Measurements from ENCODE around the gene TUBG2. TPM values are rescaled to one million over a fixed set of nuclear protein-coding genes. Genes with fewer than 3 reads are reported as not detected.

Gene TUBG2
- total RNA-seq, 1 experiment from 2014 or later, result 35.4 TPM

DNA sequence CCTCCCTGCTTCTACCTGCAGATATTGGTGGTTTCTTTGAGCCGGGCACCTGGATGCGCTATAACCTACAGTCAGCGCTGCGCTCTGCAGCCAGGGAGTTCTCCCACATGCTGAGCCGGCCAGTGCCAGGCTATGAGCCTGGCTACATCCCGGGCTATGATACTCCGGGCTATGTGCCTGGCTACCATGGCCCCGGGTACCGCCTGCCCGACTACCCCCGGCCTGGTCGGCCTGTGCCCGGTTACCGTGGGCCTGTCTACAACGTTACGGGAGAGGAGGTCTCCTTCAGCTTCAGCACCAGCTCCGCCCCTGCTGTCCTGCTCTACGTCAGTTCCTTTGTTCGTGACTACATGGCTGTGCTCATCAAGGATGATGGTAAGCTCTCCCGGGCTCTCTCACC is 36.4 kb downstream of the TUBG2 start:
- no peak for DNase-seq (ENCODE audit: low read depth)

DNA sequence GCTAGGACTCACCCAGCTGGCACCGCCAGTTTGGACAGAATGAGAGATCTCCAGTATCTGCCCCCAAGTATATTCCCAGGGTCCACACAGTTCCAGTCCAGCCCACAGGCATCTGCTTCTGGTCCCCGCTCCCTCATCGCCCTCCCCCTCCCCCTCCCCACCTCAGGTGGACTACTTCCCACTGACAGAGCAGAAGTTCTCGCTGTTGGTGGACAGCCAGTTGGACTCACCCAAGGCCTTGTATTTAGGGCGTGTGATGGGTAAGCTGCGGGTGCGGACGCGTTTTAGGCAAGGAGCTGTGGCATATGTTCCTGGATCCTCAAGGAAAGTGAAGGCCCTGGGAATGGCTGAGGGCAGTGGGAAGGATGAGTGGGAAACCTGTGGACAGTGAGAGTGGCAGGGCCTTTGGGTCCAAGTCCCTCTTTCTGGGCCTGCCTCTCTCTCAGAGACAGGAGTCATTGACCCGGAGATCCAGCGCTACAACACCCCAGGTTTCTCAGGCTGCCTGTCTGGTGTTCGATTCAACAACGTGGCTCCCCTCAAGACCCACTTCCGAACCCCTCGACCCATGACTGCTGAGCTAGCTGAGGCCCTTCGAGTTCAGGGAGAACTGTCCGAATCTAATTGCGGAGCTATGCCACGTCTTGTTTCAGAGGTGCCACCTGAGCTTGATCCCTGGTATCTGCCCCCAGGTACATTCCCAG is 38.2 kb downstream of the TUBG2 start:
- DNase-seq (ENCODE audit: low read depth), result no peak

DNA sequence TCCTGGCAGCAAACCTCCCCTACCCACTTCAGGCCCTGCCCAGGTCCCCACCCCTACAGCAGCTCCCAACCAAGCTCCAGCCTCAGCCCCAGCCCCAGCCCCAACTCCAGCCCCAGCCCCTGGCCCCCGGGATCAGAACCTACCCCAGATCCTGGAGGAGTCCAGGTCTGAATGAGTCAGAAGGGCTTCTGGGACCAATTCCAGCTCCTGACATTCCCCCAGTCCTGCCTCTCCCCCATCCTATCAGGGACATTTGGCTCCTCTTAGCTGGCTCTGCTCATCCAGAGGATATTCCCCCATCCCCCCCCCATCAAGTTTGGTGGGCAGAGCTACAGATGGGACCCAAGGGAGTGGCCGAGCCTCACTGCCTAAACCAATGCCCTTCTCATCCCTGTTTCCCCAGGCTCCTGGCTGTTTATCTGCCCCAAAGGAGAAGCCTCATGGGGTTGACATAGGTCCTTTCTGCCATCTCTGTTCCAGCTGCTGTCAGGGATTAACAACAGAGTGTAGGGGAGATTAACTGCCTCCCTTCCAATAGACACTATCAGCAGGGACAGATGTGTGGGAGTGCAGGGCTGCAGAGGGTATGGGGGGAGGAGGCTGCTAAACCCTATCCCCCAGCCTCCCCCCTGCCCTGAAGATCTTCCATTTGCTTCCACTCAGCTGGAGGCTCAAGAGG is 39.8 kb downstream of the TUBG2 start:
- peak; percentile 71 for DNase-seq (ENCODE audit: low read depth)

DNA sequence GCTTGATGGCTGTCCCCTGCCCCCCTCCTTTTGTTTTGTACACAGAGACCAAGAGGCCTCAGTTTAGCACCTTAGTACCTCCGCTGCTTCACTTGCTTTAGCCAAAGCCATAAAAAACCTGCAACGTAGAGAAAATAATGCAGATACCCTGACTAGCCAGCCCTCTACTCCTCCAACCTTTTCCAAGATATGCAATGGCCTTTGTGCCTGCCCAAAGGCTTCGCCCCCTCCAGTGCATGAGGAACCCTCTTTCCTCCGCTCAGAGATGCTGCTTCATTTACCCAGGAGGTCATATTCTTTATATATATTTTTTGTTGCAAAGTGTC is 40.3 kb downstream of the TUBG2 start:
- no peak for DNase-seq (ENCODE audit: low read depth)

DNA sequence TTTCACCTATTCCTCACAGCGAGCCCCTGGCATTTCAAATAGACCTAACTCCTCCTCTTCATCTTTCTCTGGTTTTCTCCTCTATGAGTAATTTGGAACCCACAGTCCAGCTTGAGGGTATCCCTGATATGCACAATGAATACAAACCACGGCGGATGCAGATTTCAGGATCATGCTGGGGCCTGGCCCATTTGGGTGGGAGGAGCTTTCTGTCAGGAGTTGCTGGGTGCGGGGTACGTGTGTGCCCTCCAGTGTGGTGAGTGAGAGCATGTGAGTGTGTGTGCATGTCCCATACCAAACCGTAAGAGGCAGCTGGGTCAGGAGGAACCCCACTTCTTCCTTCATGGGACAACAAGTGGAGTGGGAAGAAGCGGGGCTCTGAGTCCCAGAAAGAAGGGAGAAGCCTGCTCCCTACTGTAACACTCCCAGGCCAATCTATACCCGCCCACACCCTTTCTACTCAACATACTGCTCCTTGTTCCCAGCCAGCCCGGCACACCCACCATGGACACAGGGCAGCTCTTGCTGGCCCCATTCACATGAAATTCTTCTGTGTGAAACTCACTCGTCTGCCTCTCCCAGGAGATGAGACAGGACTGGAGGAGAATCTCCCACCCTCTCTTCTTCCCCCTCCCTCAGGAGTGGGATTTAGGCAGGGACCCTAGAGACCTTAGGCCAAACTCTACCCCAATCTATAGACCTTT is 41.7 kb downstream of the TUBG2 start:
- DNase-seq (ENCODE audit: low read depth), result no peak

DNA sequence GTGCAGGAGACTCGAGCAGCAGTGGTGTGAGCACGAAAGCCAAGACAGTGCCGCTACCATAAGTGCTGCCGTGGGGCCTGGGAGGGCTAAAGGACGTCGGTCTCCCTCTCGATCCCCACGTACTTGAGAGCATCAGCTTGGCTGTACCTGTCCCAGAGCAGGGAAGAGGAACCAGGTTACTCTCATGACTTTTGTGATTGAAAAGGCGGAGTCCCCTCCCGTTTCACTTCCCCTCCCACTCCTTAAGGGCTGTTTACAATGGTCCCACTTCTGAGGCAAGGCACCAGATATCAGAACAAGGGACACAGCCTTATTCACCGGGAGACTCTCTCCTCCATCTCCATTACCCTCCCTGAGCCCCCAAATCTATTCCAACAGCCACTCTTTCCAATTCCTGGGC is 43.4 kb downstream of the TUBG2 start:
- no peak for DNase-seq (ENCODE audit: low read depth)

DNA sequence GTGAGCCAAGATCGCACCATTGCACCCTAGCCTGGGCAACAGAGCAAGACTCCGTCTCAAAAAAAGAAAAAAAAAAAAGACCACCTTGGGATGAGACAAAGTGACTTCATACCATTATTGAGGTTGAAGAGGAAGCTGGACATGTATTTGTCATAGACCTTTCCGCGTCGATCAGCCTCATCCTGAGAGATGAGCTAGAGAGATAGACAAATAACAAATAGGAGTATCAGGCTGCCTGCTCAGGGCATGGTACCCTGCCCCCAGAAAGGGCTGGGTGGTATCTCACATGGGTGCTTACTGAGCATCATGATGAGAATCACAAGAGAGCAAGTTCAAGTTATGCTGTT is 45.4 kb downstream of the TUBG2 start:
- no peak for DNase-seq (ENCODE audit: low read depth)

DNA sequence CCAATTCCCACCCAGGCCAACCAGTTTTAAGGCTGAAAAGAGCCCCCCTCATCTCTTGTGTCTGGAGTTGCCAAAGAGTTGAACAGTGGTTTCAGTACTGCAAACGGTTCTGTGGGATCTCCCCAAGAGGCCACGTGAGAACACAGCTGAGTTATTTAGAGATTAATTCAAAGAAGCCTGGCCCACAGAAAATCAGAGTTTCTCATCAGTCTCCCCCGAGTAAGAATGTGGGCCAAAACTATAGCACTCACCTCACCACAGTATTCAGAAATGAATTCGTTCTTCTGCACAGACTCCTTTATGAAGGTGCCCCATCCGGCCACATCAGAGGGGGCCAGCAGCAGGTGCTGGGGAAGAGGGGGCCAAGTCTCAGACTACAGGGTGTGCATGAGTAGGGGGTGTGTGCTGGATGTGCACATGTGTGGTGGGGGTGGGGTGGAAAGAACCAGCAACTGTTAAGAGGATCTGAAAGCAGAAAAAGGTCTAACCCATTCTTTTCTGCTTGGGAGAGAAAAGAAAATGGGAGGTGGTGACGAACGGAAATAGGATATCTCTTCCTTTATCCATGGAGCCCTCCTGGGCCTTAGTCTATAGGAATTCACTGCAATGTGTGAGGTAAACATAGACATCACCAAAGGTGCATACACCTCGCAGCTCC is 45.9 kb downstream of the TUBG2 start:
- DNase-seq (ENCODE audit: low read depth), result no peak

DNA sequence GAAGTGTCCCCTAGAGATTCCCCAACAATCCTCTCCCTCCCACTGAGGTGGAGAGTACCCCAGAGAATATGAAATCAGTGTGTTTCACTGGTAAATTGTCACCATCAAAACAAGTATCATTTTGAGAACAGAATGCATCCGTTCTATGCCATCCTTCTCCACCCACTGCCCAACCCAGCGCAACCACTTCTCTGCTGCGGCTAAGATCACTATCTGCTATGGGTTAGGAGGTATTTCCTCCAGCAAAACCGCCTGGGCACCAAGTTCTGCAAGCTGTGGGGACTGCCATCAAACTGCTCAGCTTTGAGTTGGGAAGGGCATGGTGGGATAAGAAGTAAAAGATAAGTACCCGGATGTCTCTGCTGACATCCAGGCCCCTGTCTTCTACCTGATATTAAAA is 47.6 kb downstream of the TUBG2 start:
- no peak for DNase-seq (ENCODE audit: low read depth)

DNA sequence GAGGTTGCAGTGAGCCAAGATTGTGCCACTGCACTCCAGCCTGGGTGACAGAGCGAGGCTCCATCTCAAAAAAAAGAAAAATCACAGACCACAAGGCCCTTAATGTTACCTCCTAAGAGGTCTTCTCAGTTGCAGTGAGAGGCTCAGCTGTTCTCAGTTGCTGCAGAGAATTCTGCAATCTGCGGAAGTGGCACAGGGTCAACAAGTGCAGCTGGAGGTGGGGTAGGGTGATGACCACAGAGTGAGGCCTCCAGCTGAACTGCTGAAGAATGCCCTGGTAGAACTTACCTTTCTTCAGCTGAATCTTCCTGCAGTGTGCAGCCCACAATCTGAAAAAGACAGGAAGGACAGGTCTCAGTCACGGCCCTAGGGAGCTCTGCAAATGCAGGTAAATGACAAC is 49.5 kb downstream of the TUBG2 start:
- no peak for DNase-seq (ENCODE audit: low read depth)

DNA sequence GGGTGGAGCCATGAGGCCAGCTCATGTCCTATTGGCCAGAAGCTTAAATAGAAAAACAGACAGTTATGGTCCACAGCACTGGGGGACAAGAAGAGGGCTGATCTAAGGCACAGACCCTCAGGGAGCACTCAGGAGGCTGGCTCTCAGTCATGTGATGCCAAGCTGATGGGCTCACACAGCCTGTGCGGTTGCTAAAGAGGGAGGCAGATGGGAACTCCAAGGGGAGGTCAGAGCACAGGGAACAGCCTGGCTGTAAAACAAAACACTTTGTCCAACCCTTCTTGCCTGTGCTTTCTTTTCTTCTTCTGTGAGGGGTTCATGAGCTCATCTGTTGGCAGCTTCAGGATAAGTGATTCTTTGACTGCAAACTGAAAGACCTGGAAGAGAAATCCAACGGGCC is 50.5 kb downstream of the TUBG2 start:
- no peak for DNase-seq (ENCODE audit: low read depth)

Other genes with a start within 250 kb of the TUBG2 start
- gene CAVIN1, start 236.0 kb upstream of the TUBG2 start, total RNA-seq (2014; rRNA removed), result 308 and 325 TPM in 2 replicates
- gene ATP6V0A1, start 200.4 kb upstream of the TUBG2 start, total RNA-seq (2014; rRNA removed), result 38.2 and 43.8 TPM in 2 replicates
- 94.8 and 97.0 TPM in 2 replicates for gene NAGLU, start 123.0 kb upstream of the TUBG2 start, total RNA-seq (2014; rRNA removed)
- gene HSD17B1, start 106.4 kb upstream of the TUBG2 start, total RNA-seq (2014; rRNA removed), result 0.26 and 0.34 TPM in 2 replicates
- gene COASY, start 97.1 kb upstream of the TUBG2 start, total RNA-seq (2014; rRNA removed), result 25.8 and 31.7 TPM in 2 replicates
- 43.5 and 50.9 TPM in 2 replicates for gene MLX, start 92.2 kb upstream of the TUBG2 start, total RNA-seq (2014; rRNA removed)
- 23.2 and 32.4 TPM in 2 replicates for gene PSMC3IP, start 81.6 kb upstream of the TUBG2 start, total RNA-seq (2014; rRNA removed)
- 33.2 and 35.5 TPM in 2 replicates for gene RETREG3, start 49.9 kb upstream of the TUBG2 start, total RNA-seq (2014; rRNA removed)
- gene TUBG1, start 49.6 kb upstream of the TUBG2 start, total RNA-seq (2014; rRNA removed), result 144 and 154 TPM in 2 replicates
- 18.7 and 20.4 TPM in 2 replicates for gene PLEKHH3, start 17.7 kb downstream of the TUBG2 start, total RNA-seq (2014; rRNA removed)
- 0.58 and 1.0 TPM in 2 replicates for gene CCR10, start 22.6 kb downstream of the TUBG2 start, total RNA-seq (2014; rRNA removed)
- 7.1 and 9.0 TPM in 2 replicates for gene CNTNAP1, start 23.2 kb downstream of the TUBG2 start, total RNA-seq (2014; rRNA removed)
- gene EZH1, start 85.8 kb downstream of the TUBG2 start, total RNA-seq (2014; rRNA removed), result 13.3 and 16.2 TPM in 2 replicates
- 0.26 and 0.92 TPM in 2 replicates for gene RAMP2, start 101.9 kb downstream of the TUBG2 start, total RNA-seq (2014; rRNA removed)
- gene VPS25, start 114.2 kb downstream of the TUBG2 start, total RNA-seq (2014; rRNA removed), result 67.5 and 71.0 TPM in 2 replicates
- not detected in 2 replicates for gene WNK4, start 121.3 kb downstream of the TUBG2 start, total RNA-seq (2014; rRNA removed)
- gene COA3, start 139.4 kb downstream of the TUBG2 start, total RNA-seq (2014; rRNA removed), result 77.6 and 84.1 TPM in 2 replicates
- gene CNTD1, start 139.6 kb downstream of the TUBG2 start, total RNA-seq (2014; rRNA removed), result 0.13 TPM in 1 of 2 replicates, not detected in the other
- gene BECN1, start 165.0 kb downstream of the TUBG2 start, total RNA-seq (2014; rRNA removed), result 85.5 and 89.4 TPM in 2 replicates
- gene PSME3, start 174.1 kb downstream of the TUBG2 start, total RNA-seq (2014; rRNA removed), result 160 and 172 TPM in 2 replicates
- 0.11 and 0.45 TPM in 2 replicates for gene AOC2, start 185.3 kb downstream of the TUBG2 start, total RNA-seq (2014; rRNA removed)
- 0.17 TPM in 1 of 2 replicates, not detected in the other for gene AOC3, start 191.9 kb downstream of the TUBG2 start, total RNA-seq (2014; rRNA removed)
- not detected in 2 replicates for gene G6PC1, start 241.5 kb downstream of the TUBG2 start, total RNA-seq (2014; rRNA removed)